Lower lobe of right lung (tissue), 2 donors: Measurements from ENCODE around the gene LEPROT. TPM values are rescaled to one million over a fixed set of nuclear protein-coding genes. Genes with fewer than 3 reads are reported as not detected.

ENCODE experiments used
- ATAC-seq, 2 donors: fragments of 200-7000 bp; cut with Tn5 transposase; one replicate each; pipeline ENCODE4 v1.9.1; 2020 to 2022; ENCODE audit warnings: mild to moderate bottlenecking in 2 of 2, moderate library complexity in 2 of 2
- DNase-seq: peaks from one replicate; pipeline ENCODE4 v3.0.0-alpha.2; 2020
- H3K27ac ChIP-seq: fragments of 200-600 bp; one replicate; pipeline ENCODE4 v1.8.0; 2022
- H3K27me3 ChIP-seq: fragments of 200-600 bp; one replicate; pipeline ENCODE4 v1.8.0; 2022; ENCODE audit warnings: low read depth
- H3K36me3 ChIP-seq: fragments of 200-600 bp; one replicate; pipeline ENCODE4 v1.8.0; 2022; ENCODE audit warnings: mild to moderate bottlenecking
- H3K4me1 ChIP-seq: fragments of 200-600 bp; one replicate; pipeline ENCODE4 v1.8.0; 2022
- H3K4me3 ChIP-seq: fragments of 200-600 bp; one replicate; pipeline ENCODE4 v1.8.0; 2022; ENCODE audit warnings: mild to moderate bottlenecking
- H3K9me3 ChIP-seq: fragments of 200-600 bp; one replicate; pipeline ENCODE4 v1.8.0; 2022
- intact Hi-C: fragments of 100-400 bp; cut with DNase I; formaldehyde crosslinking; loops from one replicate; pipeline ENCODE4 v1.11.0; 2022
- total RNA-seq: library from RNA; stranded (reverse); fragmentation: NEBNext Ultra II Directional; extraction: Animal tissue kit (Norgen Biotek cat#: 25700); gene quantifications from one replicate; pipeline ENCODE4 v1.2.1, GENCODE V29; 2021
- TF ChIP-seq, protein P1 (sequence below): fragments of 200-600 bp; IDR thresholded peaks from one replicate; pipeline ENCODE4 v1.8.0; 2022; ENCODE audit warnings: antibody characterized with exemption, mild to moderate bottlenecking
- donor health status: DM: no; HTN: yes; CAD: no; lungs with severe emphysema.

LEPROT gene
- total RNA-seq, 1 donor from 2014 or later, result 96.6 TPM

DNA sequence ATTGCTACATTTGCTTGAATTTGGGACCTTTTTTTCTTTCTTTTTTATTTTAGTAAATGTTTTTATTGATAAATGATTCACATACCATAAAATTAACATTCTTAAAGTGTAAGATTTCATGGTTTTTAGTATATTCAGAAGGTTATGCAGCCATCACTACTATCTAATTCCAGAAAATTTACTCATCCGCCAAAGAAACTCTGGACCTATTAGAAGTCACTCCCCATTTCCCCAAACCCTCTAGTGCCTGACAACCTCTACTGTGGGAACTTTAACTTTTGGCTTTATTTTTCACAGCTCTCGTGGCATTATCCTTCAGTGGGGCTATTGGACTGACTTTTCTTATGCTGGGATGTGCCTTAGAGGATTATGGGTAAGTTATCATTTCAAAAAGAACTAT, 4.5 kb downstream of the LEPROT start:
- intact Hi-C loops, result no loop called here
- H3K27ac ChIP-seq, result no peak overlapping the region
- no peak overlapping the region for H3K4me3 ChIP-seq
- peaks cover 35% of the 10 kb centered on the region for H3K4me1 ChIP-seq
- ATAC-seq, result no peak
- H3K9me3 ChIP-seq, result no peaks in the 10 kb centered on the region
- TF ChIP-seq, protein P1, sequence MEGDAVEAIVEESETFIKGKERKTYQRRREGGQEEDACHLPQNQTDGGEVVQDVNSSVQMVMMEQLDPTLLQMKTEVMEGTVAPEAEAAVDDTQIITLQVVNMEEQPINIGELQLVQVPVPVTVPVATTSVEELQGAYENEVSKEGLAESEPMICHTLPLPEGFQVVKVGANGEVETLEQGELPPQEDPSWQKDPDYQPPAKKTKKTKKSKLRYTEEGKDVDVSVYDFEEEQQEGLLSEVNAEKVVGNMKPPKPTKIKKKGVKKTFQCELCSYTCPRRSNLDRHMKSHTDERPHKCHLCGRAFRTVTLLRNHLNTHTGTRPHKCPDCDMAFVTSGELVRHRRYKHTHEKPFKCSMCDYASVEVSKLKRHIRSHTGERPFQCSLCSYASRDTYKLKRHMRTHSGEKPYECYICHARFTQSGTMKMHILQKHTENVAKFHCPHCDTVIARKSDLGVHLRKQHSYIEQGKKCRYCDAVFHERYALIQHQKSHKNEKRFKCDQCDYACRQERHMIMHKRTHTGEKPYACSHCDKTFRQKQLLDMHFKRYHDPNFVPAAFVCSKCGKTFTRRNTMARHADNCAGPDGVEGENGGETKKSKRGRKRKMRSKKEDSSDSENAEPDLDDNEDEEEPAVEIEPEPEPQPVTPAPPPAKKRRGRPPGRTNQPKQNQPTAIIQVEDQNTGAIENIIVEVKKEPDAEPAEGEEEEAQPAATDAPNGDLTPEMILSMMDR, result no peak
- H3K27me3 ChIP-seq, result no peaks in the 10 kb centered on the region
- no peak for DNase-seq
- H3K36me3 ChIP-seq, result peaks cover 42% of the 10 kb centered on the region

DNA sequence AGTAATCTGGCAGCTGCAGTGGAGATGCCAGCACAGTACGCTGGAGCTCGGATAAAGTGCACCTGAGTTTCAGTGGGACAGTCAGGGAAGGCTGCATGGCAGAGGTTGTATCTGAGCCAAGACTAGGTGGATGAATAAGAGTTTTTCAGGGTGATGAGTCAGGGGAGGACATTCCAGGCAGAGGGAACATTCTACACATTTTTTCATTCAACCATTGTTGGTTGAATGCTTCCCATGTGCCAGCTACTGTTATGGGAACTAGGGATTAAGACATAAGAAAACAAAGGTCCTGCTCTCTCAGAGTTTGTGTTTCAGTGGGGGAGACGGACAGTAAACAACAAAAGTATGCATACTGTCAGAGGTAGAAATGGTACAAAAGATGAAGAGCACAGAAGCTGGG, 5.2 kb downstream of the LEPROT start:
- Histone ChIP-seq H3K4me3 (no peak overlapping the region), H3K27ac (no peak overlapping the region), H3K9me3 (no peaks in the 10 kb centered on the region), H3K36me3 (peaks cover 49% of the 10 kb centered on the region), H3K4me1 (peaks cover 42% of the 10 kb centered on the region), H3K27me3 (no peaks in the 10 kb centered on the region)
- intact Hi-C loops, result no loop called here
- TF ChIP-seq, protein P1, result no peak
- ATAC-seq (no peak), DNase-seq (no peak)

DNA sequence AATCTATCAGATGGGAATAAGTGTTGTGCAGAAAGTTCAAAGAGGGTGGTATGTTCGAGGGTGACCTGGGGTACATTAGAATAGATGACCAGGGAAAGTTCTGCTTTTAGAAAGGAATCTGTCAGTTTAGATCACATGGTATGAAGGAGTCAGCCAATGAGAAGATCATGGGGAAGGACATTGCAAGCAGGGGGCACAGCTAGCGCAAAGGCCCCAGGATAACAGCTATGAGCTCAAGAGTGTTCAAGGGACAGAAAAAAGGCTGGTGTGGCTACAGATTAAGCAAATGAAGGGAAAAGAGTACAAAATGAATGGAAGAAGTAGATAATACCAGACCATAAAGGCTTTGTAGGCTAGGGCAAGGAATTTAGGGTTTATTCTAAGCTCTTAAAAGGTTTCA, 8.6 kb downstream of the LEPROT start:
- Histone ChIP-seq H3K4me3 (no peak overlapping the region), H3K27me3 (no peaks in the 10 kb centered on the region), H3K9me3 (no peaks in the 10 kb centered on the region), H3K27ac (peak overlapping the region; percentile 62), H3K36me3 (peaks cover 79% of the 10 kb centered on the region), H3K4me1 (peaks cover 22% of the 10 kb centered on the region)
- intact Hi-C loops, result no loop called here
- DNase-seq, result no peak
- TF ChIP-seq, protein P1, result no peak
- no peak for ATAC-seq

DNA sequence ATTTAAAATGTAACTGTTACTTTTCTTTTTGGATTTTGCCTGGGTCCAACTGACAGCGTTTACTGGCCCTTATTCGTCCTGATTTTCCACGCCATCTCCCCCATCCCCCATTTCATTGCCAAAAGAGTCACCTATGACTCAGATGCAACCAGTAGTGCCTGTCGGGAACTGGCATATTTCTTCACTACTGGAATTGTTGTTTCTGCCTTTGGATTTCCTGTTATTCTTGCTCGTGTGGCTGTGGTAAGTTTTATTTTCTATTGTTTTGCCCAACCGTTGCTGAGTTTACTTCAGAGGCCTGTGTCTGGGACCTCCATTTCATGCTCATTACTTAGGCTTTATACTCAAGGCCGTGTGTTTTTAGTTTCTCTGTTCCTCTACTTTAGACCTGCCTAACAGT, 9.3 kb downstream of the LEPROT start:
- DNase-seq, result no peak

GRCh38 chr1:65431111-65431705, 10.7 kb downstream of the LEPROT start:
- Histone ChIP-seq H3K4me3 (no peak overlapping the region), H3K36me3 (peaks cover 72% of the 10 kb centered on the region), H3K27ac (peak overlapping the region; percentile 62), H3K27me3 (no peaks in the 10 kb centered on the region), H3K4me1 (peaks cover 14% of the 10 kb centered on the region), H3K9me3 (no peaks in the 10 kb centered on the region)
- TF ChIP-seq, protein P1, result peak; percentile 66
- ATAC-seq (peak in 1 of 2 donors; percentile 62), DNase-seq (no peak)
- intact Hi-C loops, result no loop called here

More for the DNA sequence above, 9.3 kb downstream of the LEPROT start:
- Histone ChIP-seq H3K27ac (peak overlapping the region; percentile 62), H3K27me3 (no peaks in the 10 kb centered on the region), H3K4me3 (no peak overlapping the region), H3K36me3 (peaks cover 82% of the 10 kb centered on the region), H3K4me1 (peaks cover 16% of the 10 kb centered on the region), H3K9me3 (no peaks in the 10 kb centered on the region)
- intact Hi-C loops, result no loop called here
- ATAC-seq, result peak in 1 of 2 donors; percentile 31
- TF ChIP-seq, protein P1, result no peak
